CD8-positive, alpha-beta memory T cell (primary cell): Measurements from ENCODE around the gene USP25. TPM values are rescaled to one million over a fixed set of nuclear protein-coding genes. Genes with fewer than 3 reads are reported as not detected.

Experiments used
- CTCF ChIA-PET: fragments of 350-600 bp; sonication (Branson Sonifier 250); formaldehyde crosslinking; loops from one replicate; lab custom pipeline; 2021; ENCODE audit warnings: antibody characterized with exemption; lab: Charles Lee
- POLR2A ChIA-PET: fragments of 350-600 bp; sonication (Branson Sonifier 250); formaldehyde crosslinking; loops from one replicate; lab custom pipeline; 2021; ENCODE audit warnings: antibody characterized with exemption; lab: Charles Lee
- DNase-seq, 5 donors: peaks; one replicate each; pipeline versions ENCODE4 v3.0.0 to v3.0.0-alpha.2; 2020 to 2022; ENCODE audit warnings: mixed read lengths in 1 of 5
- H3K27ac ChIP-seq: one replicate; pipeline ENCODE4 v1.7.0; 2013; ENCODE audit warnings: low read depth, mild to moderate bottlenecking, low read length, moderate library complexity
- H3K27me3 ChIP-seq: 2 replicates; pipeline ENCODE4 v1.7.0; 2013; ENCODE audit warnings: low read length, mild to moderate bottlenecking; ENCODE audit not compliant: insufficient read depth, poor library complexity, severe bottlenecking
- H3K36me3 ChIP-seq: 2 replicates; pipeline ENCODE4 v1.7.0; 2013; ENCODE audit warnings: mild to moderate bottlenecking, low read length, moderate library complexity; ENCODE audit not compliant: insufficient read depth
- H3K4me1 ChIP-seq: 2 replicates; pipeline ENCODE4 v1.7.0; 2013; ENCODE audit warnings: mild to moderate bottlenecking, low read length, moderate library complexity; ENCODE audit not compliant: insufficient read depth
- H3K4me3 ChIP-seq: 2 replicates; pipeline ENCODE4 v1.7.0; 2013; ENCODE audit warnings: mild to moderate bottlenecking, low read length
- H3K9me3 ChIP-seq: 2 replicates; pipeline ENCODE4 v1.7.0; 2013; ENCODE audit warnings: mild to moderate bottlenecking, low read length
- H3K27ac Mint-ChIP-seq, 8 donors: one replicate each; pipeline ENCODE4 v1.8.0; 2020 to 2021; ENCODE audit warnings: mixed read lengths in 8 of 8, mild to moderate bottlenecking in 6 of 8, inconsistent platforms in 3 of 8, moderate library complexity in 3 of 8
- H3K27me3 Mint-ChIP-seq, 2 donors: one replicate each; pipeline ENCODE4 v1.8.0; 2020 to 2021; ENCODE audit warnings: mixed read lengths in 2 of 2, mild to moderate bottlenecking in 1 of 2, moderate library complexity in 1 of 2
- H3K36me3 Mint-ChIP-seq, 3 donors: one replicate each; pipeline ENCODE4 v1.8.0; 2020 to 2021; ENCODE audit warnings: mixed read lengths in 3 of 3, inconsistent platforms in 1 of 3, mild to moderate bottlenecking in 1 of 3
- H3K4me1 Mint-ChIP-seq, 3 donors: one replicate each; pipeline ENCODE4 v1.8.0; 2020 to 2021; ENCODE audit warnings: mixed read lengths in 3 of 3, inconsistent platforms in 1 of 3, mild to moderate bottlenecking in 1 of 3
- H3K4me3 Mint-ChIP-seq, 7 donors: one replicate each; pipeline ENCODE4 v1.8.0; 2020 to 2021; ENCODE audit warnings: mixed read lengths in 7 of 7, mild to moderate bottlenecking in 6 of 7, moderate library complexity in 4 of 7, inconsistent platforms in 2 of 7
- H3K9me3 Mint-ChIP-seq, 5 donors: one replicate each; pipeline ENCODE4 v1.8.0; 2020 to 2022; ENCODE audit warnings: mixed read lengths in 5 of 5, mild to moderate bottlenecking in 3 of 5, moderate library complexity in 2 of 5, inconsistent platforms in 1 of 5
- polyA plus RNA-seq: library from polyadenylated mRNA; unstranded; fragments of 300-500 nt; fragmentation: Illumina TruSeq; gene quantifications from one replicate; pipeline ENCODE4 v1.2.3, GENCODE V29; 2021
- total RNA-seq, 2 experiments: library from RNA; stranded (reverse); gene quantifications; one replicate each; pipeline ENCODE4 v1.2.3, GENCODE V29; 2021

The USP25 gene
- total and polyA plus RNA-seq, 3 experiments from 2014 or later = 29.0 to 36.1 (median 32.9) TPM

- no peaks in the 10 kb centered on the region for H3K27me3 ChIP-seq
- H3K4me3 ChIP-seq = no peak overlapping the region
- no peak overlapping the region for H3K27ac ChIP-seq
- H3K36me3 Mint-ChIP-seq = peaks cover 58 to 86% (median 60%) of the 10 kb centered on the region in 3 donors
- H3K4me1 ChIP-seq = no peaks in the 10 kb centered on the region
- H3K27me3 Mint-ChIP-seq = no peaks in the 10 kb centered on the region
- no peak overlapping the region for H3K4me3 Mint-ChIP-seq
- peak overlapping the region in 4 of 8 donors; percentile 17 to 53 (median 39) for H3K27ac Mint-ChIP-seq
- H3K4me1 Mint-ChIP-seq = peaks cover 26 to 59% (median 43%) of the 10 kb centered on the region in 3 donors
- ChIA-PET POLR2A (no interaction called here), CTCF (no interaction called here)
- no peaks in the 10 kb centered on the region for H3K9me3 ChIP-seq
- peaks cover 13% of the 10 kb centered on the region for H3K36me3 ChIP-seq
- DNase-seq = no peak
- peaks cover 0 to 15% (median 5%) of the 10 kb centered on the region in 5 donors for H3K9me3 Mint-ChIP-seq
These were observed 85.5 kb downstream of the USP25 start for GRCh38 chr21:15815285-15815684.

- POLR2A ChIA-PET = no interaction called here
- H3K4me3 ChIP-seq = no peak overlapping the region
- Mint-ChIP-seq H3K27ac (peak overlapping the region in 1 of 8 donors; percentile 68), H3K4me3 (no peak overlapping the region), H3K9me3 (peaks cover 0 to 7% (median 0%) of the 10 kb centered on the region in 5 donors), H3K27me3 (no peaks in the 10 kb centered on the region), H3K36me3 (peaks cover 25 to 55% (median 28%) of the 10 kb centered on the region in 3 donors), H3K4me1 (peaks cover 46 to 86% (median 81%) of the 10 kb centered on the region in 3 donors)
- CTCF ChIA-PET = no interaction called here
- DNase-seq = no peak
- no peaks in the 10 kb centered on the region for H3K27me3 ChIP-seq
- no peaks in the 10 kb centered on the region for H3K9me3 ChIP-seq
- H3K27ac ChIP-seq = no peak overlapping the region
- peaks cover 28% of the 10 kb centered on the region for H3K4me1 ChIP-seq
- peaks cover 8% of the 10 kb centered on the region for H3K36me3 ChIP-seq
These were observed 90.5 kb downstream of the USP25 start for GRCh38 chr21:15820327-15820726.

GRCh38 chr21:15820852-15821379, 91.1 kb downstream of the USP25 start:
- Mint-ChIP-seq H3K4me3 (no peak overlapping the region), H3K36me3 (peaks cover 22 to 52% (median 25%) of the 10 kb centered on the region in 3 donors), H3K27ac (no peak overlapping the region), H3K9me3 (peaks cover 0 to 5% (median 0%) of the 10 kb centered on the region in 5 donors), H3K4me1 (peaks cover 46 to 86% (median 80%) of the 10 kb centered on the region in 3 donors), H3K27me3 (no peaks in the 10 kb centered on the region)
- Histone ChIP-seq H3K4me3 (no peak overlapping the region), H3K4me1 (peaks cover 30% of the 10 kb centered on the region), H3K36me3 (peaks cover 5% of the 10 kb centered on the region), H3K9me3 (no peaks in the 10 kb centered on the region), H3K27ac (no peak overlapping the region), H3K27me3 (no peaks in the 10 kb centered on the region)
- no peak for DNase-seq
- ChIA-PET CTCF (no interaction called here), POLR2A (no interaction called here)

GRCh38 chr21:15823486-15824150, 93.8 kb downstream of the USP25 start:
- H3K9me3 Mint-ChIP-seq = no peaks in the 10 kb centered on the region
- peaks cover 30% of the 10 kb centered on the region for H3K4me1 ChIP-seq
- no peaks in the 10 kb centered on the region for H3K9me3 ChIP-seq
- H3K36me3 ChIP-seq = peaks cover 15% of the 10 kb centered on the region
- H3K27me3 ChIP-seq = no peaks in the 10 kb centered on the region
- peak overlapping the region; percentile 65 to 93 (median 82) for H3K27ac Mint-ChIP-seq
- H3K36me3 Mint-ChIP-seq = peaks cover 0 to 48% (median 14%) of the 10 kb centered on the region in 3 donors
- no peak overlapping the region for H3K4me3 ChIP-seq
- ChIA-PET POLR2A (no interaction called here), CTCF (no interaction called here)
- peak overlapping the region; percentile 12 to 79 (median 77) for H3K4me3 Mint-ChIP-seq
- H3K27me3 Mint-ChIP-seq = no peaks in the 10 kb centered on the region
- peak in 4 of 5 donors; percentile 5 to 57 (median 44) for DNase-seq
- H3K27ac ChIP-seq = no peak overlapping the region
- H3K4me1 Mint-ChIP-seq = peaks cover 41 to 80% (median 66%) of the 10 kb centered on the region in 3 donors

DNA sequence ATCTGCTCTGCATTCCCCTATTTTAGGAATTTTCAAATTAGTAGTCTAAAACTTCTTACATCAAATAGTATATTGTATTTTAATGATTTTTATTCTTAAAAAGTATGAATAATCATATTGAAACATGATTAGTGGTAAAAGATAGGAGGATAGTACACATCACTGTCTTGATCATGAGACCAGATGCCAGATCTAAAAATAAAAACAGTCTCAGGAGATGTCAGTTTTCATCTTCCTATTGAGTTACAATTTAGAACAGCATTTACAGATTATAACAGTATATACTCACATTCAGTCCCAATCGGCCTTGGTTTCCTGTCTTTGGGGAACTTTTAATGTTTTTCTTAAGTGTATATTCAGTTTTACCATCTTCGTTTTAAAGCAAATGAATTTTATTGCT, 95.9 kb downstream of the USP25 start:
- Histone ChIP-seq H3K4me3 (no peak overlapping the region), H3K9me3 (no peaks in the 10 kb centered on the region), H3K4me1 (peaks cover 30% of the 10 kb centered on the region), H3K27ac (no peak overlapping the region), H3K27me3 (no peaks in the 10 kb centered on the region), H3K36me3 (peaks cover 15% of the 10 kb centered on the region)
- Mint-ChIP-seq H3K4me3 (no peak overlapping the region), H3K27me3 (no peaks in the 10 kb centered on the region), H3K36me3 (peaks cover 0 to 49% (median 10%) of the 10 kb centered on the region in 3 donors), H3K9me3 (no peaks in the 10 kb centered on the region), H3K27ac (peak overlapping the region in 4 of 8 donors; percentile 9 to 78 (median 24)), H3K4me1 (peaks cover 47 to 76% (median 65%) of the 10 kb centered on the region in 3 donors)
- DNase-seq = no peak
- ChIA-PET POLR2A (no interaction called here), CTCF (interaction anchor here (0.7 to 2.1 kb wide), 3 partner anchors 8 to 343 kb away, joined by 3 to 7 read pairs (median 3); no protein-coding TSS in a partner anchor)

DNA sequence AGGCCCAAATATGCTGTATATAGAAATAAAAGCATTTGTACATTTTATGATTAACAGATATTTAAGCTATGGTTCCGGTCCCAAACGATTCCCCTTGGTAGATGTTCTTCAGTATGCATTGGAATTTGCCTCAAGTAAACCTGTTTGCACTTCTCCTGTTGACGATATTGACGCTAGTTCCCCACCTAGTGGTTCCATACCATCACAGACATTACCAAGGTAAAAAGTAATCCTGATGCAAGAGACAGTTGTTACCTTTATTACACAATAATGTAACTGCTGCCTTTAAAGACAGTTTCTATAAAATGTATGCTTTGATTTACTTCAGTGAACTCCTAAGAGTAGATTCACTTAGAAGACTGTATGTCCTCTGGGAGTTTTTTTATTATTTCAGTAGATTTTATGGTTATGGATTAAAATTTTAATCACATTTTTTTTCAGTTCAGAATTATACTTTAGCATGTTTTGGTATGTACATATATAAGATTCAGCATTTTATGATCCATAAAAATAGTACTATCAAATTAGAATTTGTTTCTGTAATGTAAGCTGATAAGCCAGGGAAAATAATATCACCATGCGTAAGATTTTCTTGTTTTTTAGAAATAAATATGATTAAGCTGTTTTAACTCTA, 96.5 kb downstream of the USP25 start:
- Histone ChIP-seq H3K36me3 (peaks cover 20% of the 10 kb centered on the region), H3K4me1 (peaks cover 30% of the 10 kb centered on the region), H3K9me3 (no peaks in the 10 kb centered on the region), H3K27me3 (no peaks in the 10 kb centered on the region), H3K4me3 (no peak overlapping the region), H3K27ac (no peak overlapping the region)
- CTCF ChIA-PET = interaction anchor here (0.7 to 2.1 kb wide), 5 partner anchors 8 to 344 kb away, joined by 3 to 7 read pairs (median 3); no protein-coding TSS in a partner anchor
- H3K4me1 Mint-ChIP-seq = peaks cover 52 to 79% (median 65%) of the 10 kb centered on the region in 3 donors
- no peak overlapping the region for H3K4me3 Mint-ChIP-seq
- H3K9me3 Mint-ChIP-seq = no peaks in the 10 kb centered on the region
- H3K27ac Mint-ChIP-seq = peak overlapping the region in 5 of 8 donors; percentile 2 to 34 (median 24)
- no peaks in the 10 kb centered on the region for H3K27me3 Mint-ChIP-seq
- POLR2A ChIA-PET = interaction anchor here (1.3 kb wide), 1 partner anchor 94 kb away, joined by 4 read pairs; no protein-coding TSS in a partner anchor
- peaks cover 0 to 53% (median 14%) of the 10 kb centered on the region in 3 donors for H3K36me3 Mint-ChIP-seq
- DNase-seq = peak in 2 of 5 donors; percentile 17 to 36

GRCh38 chr21:15826908-15827601, 97.3 kb downstream of the USP25 start:
- ChIA-PET CTCF (interaction anchor here (0.7 to 2.1 kb wide), 4 partner anchors 18 to 345 kb away, joined by 3 to 7 read pairs (median 3); no protein-coding TSS in a partner anchor), POLR2A (interaction anchor here (1.3 kb wide), 1 partner anchor 94 kb away, joined by 4 read pairs; no protein-coding TSS in a partner anchor)
- H3K27ac Mint-ChIP-seq = no peak overlapping the region
- Histone ChIP-seq H3K36me3 (peaks cover 28% of the 10 kb centered on the region), H3K4me1 (peaks cover 30% of the 10 kb centered on the region), H3K4me3 (no peak overlapping the region), H3K9me3 (no peaks in the 10 kb centered on the region), H3K27ac (no peak overlapping the region), H3K27me3 (no peaks in the 10 kb centered on the region)
- H3K36me3 Mint-ChIP-seq = peaks cover 0 to 56% (median 21%) of the 10 kb centered on the region in 3 donors
- H3K9me3 Mint-ChIP-seq = no peaks in the 10 kb centered on the region
- H3K4me3 Mint-ChIP-seq = no peak overlapping the region
- DNase-seq = no peak
- no peaks in the 10 kb centered on the region for H3K27me3 Mint-ChIP-seq
- H3K4me1 Mint-ChIP-seq = peaks cover 55 to 80% (median 67%) of the 10 kb centered on the region in 3 donors
